Measurements from ENCODE around the gene SORCS2. TPM values are rescaled to one million over a fixed set of nuclear protein-coding genes. Genes with fewer than 3 reads are reported as not detected.

Gene SORCS2
- total and polyA plus RNA-seq, 2 of the 8 experiments (the other 6 are each of a cell fraction or from before 2014, with no cell fraction given) = 0.36 to 1.8 TPM

- TF ChIP-seq CHD7 (IDR thresholded peaks at IDR 0.05; ENCODE audit: insufficient replicate concordance, low read length) (no peak), EP300 (IDR thresholded peaks at IDR 0.05; ENCODE audit: borderline replicate concordance in 1 of 2, low read depth in 2 of 2, low read length in 2 of 2) (no peak), CREB1 (IDR thresholded peaks at IDR 0.05) (no peak), PHF8 (conservative IDR thresholded peaks at IDR 0.05; ENCODE audit: low read depth, low read length) (no peak)
Observed at GRCh38 chr4:7542781-7543180, 350.4 kb downstream of the SORCS2 start (continued).
